ENCODE results near the gene WDCP. TPM values are rescaled to one million over a fixed set of nuclear protein-coding genes. Genes with fewer than 3 reads are reported as not detected.
A peak's percentile ranks its signal among the peaks of the same experiment; 100 is the strongest.

Gene WDCP
- total RNA-seq, 1 donor from 2014 or later = 5.2 TPM

- intact Hi-C loops (cut with DNase I) = no loop called here
- Histone ChIP-seq H3K27ac (no peak overlapping the region), H3K36me3 (no peaks in the 10 kb centered on the region), H3K27me3 (no peaks in the 10 kb centered on the region), H3K4me1 (peaks cover 23% of the 10 kb centered on the region), H3K9me3 (no peaks in the 10 kb centered on the region), H3K4me3 (no peak overlapping the region)
- DNase-seq (ENCODE audit: extremely low spot score in 2 of 2) = no peak
- TF ChIP-seq POLR2A (IDR thresholded peaks at IDR 0.05) (no peak), CTCF (IDR thresholded peaks at IDR 0.05) (no peak), POLR2AphosphoS5 (IDR thresholded peaks at IDR 0.05; ENCODE audit: insufficient read depth in 1 of 2, low read depth in 1 of 2) (no peak)
Measured at GRCh38 chr2:24012521-24013188, 34.5 kb downstream of the WDCP start.

DNA sequence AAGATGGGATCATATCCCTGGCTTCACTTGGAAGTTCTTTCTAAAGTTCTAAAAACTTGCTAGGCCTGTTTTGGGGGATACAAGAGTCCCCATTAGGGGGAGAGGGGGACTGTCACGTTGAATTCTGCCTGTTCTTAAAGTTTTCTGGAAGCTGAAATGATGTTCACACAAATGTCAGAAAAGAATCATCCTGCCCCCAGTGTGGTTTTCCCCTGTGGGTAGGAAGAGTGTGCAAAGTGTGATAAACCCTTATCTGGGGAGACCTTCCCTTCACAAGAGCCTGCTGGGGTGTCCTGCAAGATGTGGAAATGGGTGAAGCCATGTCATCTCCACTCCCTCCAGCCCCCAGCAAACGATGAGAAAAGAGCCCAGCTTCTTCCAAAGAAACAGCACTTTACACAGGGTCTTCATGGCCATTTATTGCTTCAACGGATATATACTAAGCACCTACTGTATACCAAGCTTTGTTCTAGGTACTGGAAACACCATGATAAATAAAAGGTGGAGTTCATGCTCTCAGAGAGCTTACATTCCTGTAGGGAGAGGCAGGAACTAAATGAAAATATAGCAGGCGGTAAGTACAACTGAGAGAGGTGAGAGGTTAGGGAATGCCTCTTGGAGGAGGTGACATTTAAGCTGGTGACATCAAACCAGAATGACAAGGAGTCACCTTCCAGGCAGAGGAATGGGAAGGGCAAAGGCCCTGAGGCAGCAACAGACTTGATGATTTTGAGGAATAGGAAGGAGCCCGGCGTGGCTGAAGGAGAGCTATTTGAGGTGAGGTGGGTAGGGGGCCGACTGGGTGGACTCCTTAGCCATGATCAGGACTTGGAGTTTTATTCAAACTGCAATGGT lies 35.7 kb downstream of the WDCP start:
- Histone ChIP-seq H3K9me3 (no peaks in the 10 kb centered on the region), H3K36me3 (no peaks in the 10 kb centered on the region), H3K4me3 (no peak overlapping the region), H3K4me1 (peaks cover 23% of the 10 kb centered on the region), H3K27ac (no peak overlapping the region), H3K27me3 (no peaks in the 10 kb centered on the region)
- DNase-seq (ENCODE audit: extremely low spot score in 2 of 2) = no peak
- intact Hi-C loops (cut with DNase I) = no loop called here
- TF ChIP-seq POLR2AphosphoS5 (IDR thresholded peaks at IDR 0.05; ENCODE audit: insufficient read depth in 1 of 2, low read depth in 1 of 2) = no peak
- no peak for TF ChIP-seq POLR2A (IDR thresholded peaks at IDR 0.05)
- no peak for TF ChIP-seq CTCF (IDR thresholded peaks at IDR 0.05)

- H3K27ac ChIP-seq = no peak overlapping the region
- no peak for DNase-seq (ENCODE audit: extremely low spot score in 2 of 2)
- intact Hi-C loops (cut with DNase I) = no loop called here
- no peaks in the 10 kb centered on the region for H3K9me3 ChIP-seq
- peaks cover 23% of the 10 kb centered on the region for H3K4me1 ChIP-seq
- H3K36me3 ChIP-seq = no peaks in the 10 kb centered on the region
- TF ChIP-seq POLR2A (IDR thresholded peaks at IDR 0.05) (no peak), CTCF (IDR thresholded peaks at IDR 0.05) (no peak), POLR2AphosphoS5 (IDR thresholded peaks at IDR 0.05; ENCODE audit: insufficient read depth in 1 of 2, low read depth in 1 of 2) (no peak)
- H3K27me3 ChIP-seq = no peaks in the 10 kb centered on the region
- peak overlapping the region; percentile 39 to 40 for H3K4me3 ChIP-seq
Measured at GRCh38 chr2:24010477-24011249, 36.5 kb downstream of the WDCP start.

GRCh38 chr2:24009680-24010476 lies 37.3 kb downstream of the WDCP start, which contains the start of gene MFSD2B:
Gene MFSD2B, plus strand, starts transcription at chr2:24010085. Its CDS starts 12 bp downstream, at chr2:24010097.
- no peaks in the 10 kb centered on the region for H3K9me3 ChIP-seq
- peaks cover 23% of the 10 kb centered on the region for H3K4me1 ChIP-seq
- no peak within 1 kb of the TSS for H3K27ac ChIP-seq
- intact Hi-C loops (cut with DNase I) = no loop called here
- no peak for TF ChIP-seq POLR2AphosphoS5 (IDR thresholded peaks at IDR 0.05; ENCODE audit: insufficient read depth in 1 of 2, low read depth in 1 of 2)
- no peaks in the 10 kb centered on the region for H3K36me3 ChIP-seq
- no peaks in the 10 kb centered on the region for H3K27me3 ChIP-seq
- DNase-seq (ENCODE audit: extremely low spot score in 2 of 2) = no peak
- peak within 1 kb of the TSS; percentile 39 to 40 for H3K4me3 ChIP-seq

- Histone ChIP-seq H3K9me3 (no peaks in the 10 kb centered on the region), H3K27ac (no peak overlapping the region), H3K4me3 (peak overlapping the region in 1 of 2 donors; percentile 40), H3K27me3 (no peaks in the 10 kb centered on the region), H3K4me1 (peaks cover 23% of the 10 kb centered on the region), H3K36me3 (no peaks in the 10 kb centered on the region)
- TF ChIP-seq CTCF (IDR thresholded peaks at IDR 0.05) (no peak), POLR2AphosphoS5 (IDR thresholded peaks at IDR 0.05; ENCODE audit: insufficient read depth in 1 of 2, low read depth in 1 of 2) (no peak), POLR2A (IDR thresholded peaks at IDR 0.05) (no peak)
- intact Hi-C loops (cut with DNase I) = no loop called here
- no peak for DNase-seq (ENCODE audit: extremely low spot score in 2 of 2)
Measured at GRCh38 chr2:24009367-24009679, 37.9 kb downstream of the WDCP start.

Data from vagina (tissue), 2 donors.